ENCODE data around the gene HSPA12A. TPM values are rescaled to one million over a fixed set of nuclear protein-coding genes. Genes with fewer than 3 reads are reported as not detected.
A peak's percentile ranks its signal among the peaks of the same experiment; 100 is the strongest.

HSPA12A gene
- total RNA-seq, 1 donor from 2014 or later: 7.9 TPM

DNA sequence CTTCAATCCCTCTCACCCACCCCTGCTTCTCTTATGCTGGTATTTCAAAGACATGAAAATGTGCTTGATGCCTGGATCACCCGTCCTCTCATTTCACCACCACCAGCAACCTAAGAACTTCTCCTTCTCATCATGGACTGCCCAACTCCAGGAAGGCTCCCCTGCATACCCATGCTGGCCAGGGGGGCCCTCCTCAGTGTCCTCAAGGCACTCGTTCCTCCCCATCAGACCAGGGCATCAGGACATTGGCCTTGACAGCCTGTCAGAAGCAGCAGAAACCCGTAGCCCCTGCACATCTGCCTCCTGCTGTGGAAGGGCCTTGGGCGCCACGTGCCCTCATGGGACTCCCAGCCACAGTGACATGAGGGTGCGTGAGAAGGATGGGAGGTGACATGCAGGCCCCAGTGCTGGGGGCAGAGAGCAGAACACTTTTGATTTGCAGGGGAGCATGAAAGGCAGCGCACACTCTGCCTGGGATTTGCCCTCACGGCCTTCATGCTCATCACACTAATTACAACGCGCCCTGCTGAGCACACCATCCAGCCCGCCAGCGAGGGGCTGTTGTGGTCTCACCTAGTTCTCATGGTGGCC, 1.9 kb upstream of the HSPA12A start:
- Histone ChIP-seq H3K4me3 (ENCODE audit: insufficient read depth, low read depth, low read length) (no peak overlapping the region), H3K9me3 (ENCODE audit: insufficient read depth, low read depth, low read length) (no peaks in the 10 kb centered on the region), H2AFZ (ENCODE audit: low read depth, low read length) (no peak overlapping the region), H3K4me2 (ENCODE audit: low read length) (no peak overlapping the region), H3K27ac (ENCODE audit: low read depth, low read length) (no peak overlapping the region), H3K4me1 (ENCODE audit: insufficient read depth, low read length) (peaks cover 10% of the 10 kb centered on the region), H4K20me1 (ENCODE audit: insufficient read depth, low read length) (peaks cover 11% of the 10 kb centered on the region), H3K79me2 (ENCODE audit: insufficient read depth, low read length) (peaks cover 18% of the 10 kb centered on the region), H3K9ac (ENCODE audit: low read length) (no peak overlapping the region), H3K36me3 (ENCODE audit: insufficient read depth, low read length) (no peaks in the 10 kb centered on the region), H3K27me3 (ENCODE audit: insufficient read depth, low read length) (peaks cover 2% of the 10 kb centered on the region)
- FAIRE-seq (no peak), DNase-seq (ENCODE audit: low read depth) (no peak)
- no peak overlapping the region for H3K27ac Mint-ChIP-seq (ENCODE audit: unreplicated experiment)
- H3K36me3 Mint-ChIP-seq (ENCODE audit: low read depth, unreplicated experiment): peaks cover 2% of the 10 kb centered on the region
- peaks cover 12% of the 10 kb centered on the region for H3K4me1 Mint-ChIP-seq (ENCODE audit: low read depth, unreplicated experiment)
- TF ChIP-seq, protein P1, sequence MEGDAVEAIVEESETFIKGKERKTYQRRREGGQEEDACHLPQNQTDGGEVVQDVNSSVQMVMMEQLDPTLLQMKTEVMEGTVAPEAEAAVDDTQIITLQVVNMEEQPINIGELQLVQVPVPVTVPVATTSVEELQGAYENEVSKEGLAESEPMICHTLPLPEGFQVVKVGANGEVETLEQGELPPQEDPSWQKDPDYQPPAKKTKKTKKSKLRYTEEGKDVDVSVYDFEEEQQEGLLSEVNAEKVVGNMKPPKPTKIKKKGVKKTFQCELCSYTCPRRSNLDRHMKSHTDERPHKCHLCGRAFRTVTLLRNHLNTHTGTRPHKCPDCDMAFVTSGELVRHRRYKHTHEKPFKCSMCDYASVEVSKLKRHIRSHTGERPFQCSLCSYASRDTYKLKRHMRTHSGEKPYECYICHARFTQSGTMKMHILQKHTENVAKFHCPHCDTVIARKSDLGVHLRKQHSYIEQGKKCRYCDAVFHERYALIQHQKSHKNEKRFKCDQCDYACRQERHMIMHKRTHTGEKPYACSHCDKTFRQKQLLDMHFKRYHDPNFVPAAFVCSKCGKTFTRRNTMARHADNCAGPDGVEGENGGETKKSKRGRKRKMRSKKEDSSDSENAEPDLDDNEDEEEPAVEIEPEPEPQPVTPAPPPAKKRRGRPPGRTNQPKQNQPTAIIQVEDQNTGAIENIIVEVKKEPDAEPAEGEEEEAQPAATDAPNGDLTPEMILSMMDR (IDR thresholded peaks at IDR 0.05; ENCODE audit: insufficient read depth, low read depth, low read length): no peak
- no peak for TF ChIP-seq EZH2 (IDR thresholded peaks at IDR 0.05; ENCODE audit: insufficient read depth, low read length)
- H3K4me3 Mint-ChIP-seq (ENCODE audit: unreplicated experiment): peak overlapping the region; percentile 43
- no peaks in the 10 kb centered on the region for H3K9me3 Mint-ChIP-seq (ENCODE audit: unreplicated experiment)
- peaks cover 30% of the 10 kb centered on the region for H3K27me3 Mint-ChIP-seq (ENCODE audit: low read depth, unreplicated experiment)

DNA sequence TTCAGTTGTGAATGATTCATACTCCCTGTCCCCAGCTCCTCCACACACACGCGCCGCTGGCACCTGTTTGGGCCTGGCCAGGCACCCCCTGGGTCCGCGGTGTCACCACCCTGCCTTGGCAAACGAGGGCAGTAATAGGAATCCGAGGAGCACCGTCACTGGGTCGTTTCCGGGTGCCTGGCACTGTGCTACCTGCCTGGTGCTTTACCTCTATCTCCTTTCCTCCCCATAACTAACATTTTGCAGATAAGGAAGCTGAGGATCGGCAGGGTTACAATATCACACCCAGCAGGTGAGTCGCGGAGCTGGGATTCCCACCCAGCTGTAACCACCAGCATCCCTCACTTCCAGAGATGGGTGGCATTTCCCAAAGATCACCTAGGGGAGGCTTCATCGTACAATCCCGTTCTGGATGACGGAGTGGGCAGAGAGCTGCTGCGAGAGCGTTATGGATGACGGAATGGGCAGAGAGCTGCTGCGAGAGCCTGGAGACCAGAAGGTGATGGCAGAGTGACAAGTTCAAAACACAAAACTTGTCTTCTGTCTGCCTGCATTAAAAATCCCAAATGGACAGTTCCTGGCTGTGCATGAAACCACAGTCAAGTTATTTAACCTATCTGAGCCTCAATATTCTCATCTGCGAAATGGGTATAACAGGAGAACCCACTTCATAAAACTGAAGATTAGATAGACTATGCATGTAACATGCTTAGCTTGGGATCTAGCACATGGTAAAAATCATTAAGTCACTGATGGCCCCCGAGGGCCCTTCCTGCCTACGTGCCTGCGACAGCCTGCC, 1.1 kb upstream of the HSPA12A start:
- H3K27me3 Mint-ChIP-seq (ENCODE audit: low read depth, unreplicated experiment): peaks cover 35% of the 10 kb centered on the region
- Histone ChIP-seq H4K20me1 (ENCODE audit: insufficient read depth, low read length) (peaks cover 18% of the 10 kb centered on the region), H3K4me1 (ENCODE audit: insufficient read depth, low read length) (peaks cover 10% of the 10 kb centered on the region), H3K27me3 (ENCODE audit: insufficient read depth, low read length) (peaks cover 2% of the 10 kb centered on the region), H2AFZ (ENCODE audit: low read depth, low read length) (peak overlapping the region; percentile 75), H3K9ac (ENCODE audit: low read length) (peak overlapping the region; percentile 83), H3K4me2 (ENCODE audit: low read length) (peak overlapping the region; percentile 94), H3K79me2 (ENCODE audit: insufficient read depth, low read length) (peaks cover 26% of the 10 kb centered on the region), H3K9me3 (ENCODE audit: insufficient read depth, low read depth, low read length) (no peaks in the 10 kb centered on the region), H3K4me3 (ENCODE audit: insufficient read depth, low read depth, low read length) (peak overlapping the region; percentile 68), H3K27ac (ENCODE audit: low read depth, low read length) (no peak overlapping the region), H3K36me3 (ENCODE audit: insufficient read depth, low read length) (no peaks in the 10 kb centered on the region)
- peaks cover 3% of the 10 kb centered on the region for H3K36me3 Mint-ChIP-seq (ENCODE audit: low read depth, unreplicated experiment)
- TF ChIP-seq EZH2 (IDR thresholded peaks at IDR 0.05; ENCODE audit: insufficient read depth, low read length): no peak
- TF ChIP-seq, protein P1 (IDR thresholded peaks at IDR 0.05; ENCODE audit: insufficient read depth, low read depth, low read length): no peak
- peak overlapping the region; percentile 62 for H3K4me3 Mint-ChIP-seq (ENCODE audit: unreplicated experiment)
- peaks cover 12% of the 10 kb centered on the region for H3K4me1 Mint-ChIP-seq (ENCODE audit: low read depth, unreplicated experiment)
- FAIRE-seq (no peak), DNase-seq (ENCODE audit: low read depth) (no peak)
- H3K27ac Mint-ChIP-seq (ENCODE audit: unreplicated experiment): no peak overlapping the region
- H3K9me3 Mint-ChIP-seq (ENCODE audit: unreplicated experiment): no peaks in the 10 kb centered on the region
